B cell (primary cell): ENCODE results near the gene SMIM20. TPM values are rescaled to one million over a fixed set of nuclear protein-coding genes. Genes with fewer than 3 reads are reported as not detected.
A peak's percentile ranks its signal among the peaks of the same experiment; 100 is the strongest.

ENCODE experiments used
- ATAC-seq: fragments of 200-7000 bp; cut with Tn5 transposase; one replicate; pipeline ENCODE4 v1.10.0; 2021; ENCODE audit warnings: low read depth, mild to moderate bottlenecking, moderate number of reproducible peaks, moderate library complexity
- CTCF ChIA-PET: fragments of 350-600 bp; sonication (Branson Sonifier 250); formaldehyde crosslinking; loops from one replicate; lab custom pipeline; 2021; ENCODE audit warnings: antibody characterized with exemption, inconsistent platforms; lab: Charles Lee
- POLR2A ChIA-PET: fragments of 350-600 bp; sonication (Branson Sonifier 250); formaldehyde crosslinking; loops from one replicate; lab custom pipeline; 2021; ENCODE audit warnings: antibody characterized with exemption; lab: Charles Lee
- DNase-seq: peaks from one replicate; pipeline ENCODE4 v3.0.0; 2013
- H2AFZ ChIP-seq: 2 replicates; pipeline ENCODE4 v1.6.1; 2012; ENCODE audit warnings: mild to moderate bottlenecking, low read depth, low read length; ENCODE audit not compliant: insufficient read depth, poor library complexity, severe bottlenecking
- H3K27ac ChIP-seq, 2 donors: 1 replicate in 1 of 2; 2 replicates in 1 of 2; pipeline ENCODE4 v1.5.1; 2012 to 2013; ENCODE audit warnings: low read length in 2 of 2, mild to moderate bottlenecking in 2 of 2, moderate library complexity in 1 of 2
- H3K27me3 ChIP-seq, 4 experiments: fragments of 200-600 bp in 1 of 4; sonication (generic) in 1 of 4; replicated peaks in 1 of 4; 1 replicate in 2 of 4; 2 replicates in 2 of 4; pipeline versions ENCODE4 v1.6.1 to v1.7.0; 2013 to 2016; ENCODE audit warnings: low read length in 3 of 4, mild to moderate bottlenecking in 2 of 4, mixed read lengths in 1 of 4, moderate library complexity in 1 of 4; ENCODE audit not compliant: insufficient read depth in 4 of 4, control insufficient read depth in 3 of 4; ENCODE audit errors: control extremely low read depth in 1 of 4
- H3K36me3 ChIP-seq, 2 experiments: replicated peaks in 1 of 2; 1 replicate in 1 of 2; 2 replicates in 1 of 2; pipeline versions ENCODE4 v1.6.1 to v1.7.1; 2013; ENCODE audit warnings: low read length in 1 of 2; ENCODE audit not compliant: insufficient read depth in 2 of 2, control insufficient read depth in 1 of 2; ENCODE audit errors: control extremely low read depth in 1 of 2, extremely low read depth in 1 of 2
- H3K4me1 ChIP-seq, 2 donors: fragments of 200-600 bp in 1 of 2; sonication (generic) in 1 of 2; 1 replicate in 1 of 2; 2 replicates in 1 of 2; pipeline versions ENCODE4 v1.5.1 to v1.6.1; 2013 to 2017; ENCODE audit warnings: low read length in 2 of 2; ENCODE audit not compliant: control insufficient read depth in 2 of 2, insufficient read depth in 2 of 2
- H3K4me2 ChIP-seq: replicated peaks from 2 replicates; pipeline ENCODE3; 2012; ENCODE audit warnings: mild to moderate bottlenecking, low read depth, low read length; ENCODE audit not compliant: poor library complexity, severe bottlenecking
- H3K4me3 ChIP-seq, 5 experiments: fragments of 200-600 bp in 1 of 5; sonication (generic) in 1 of 5; 1 replicate in 3 of 5; 2 replicates in 2 of 5; pipeline versions ENCODE4 v1.5.1 to v1.7.0; 2011 to 2016; ENCODE audit warnings: low read length in 4 of 5, mild to moderate bottlenecking in 4 of 5, low read depth in 2 of 5, control low read depth in 1 of 5, moderate library complexity in 1 of 5; ENCODE audit not compliant: insufficient read depth in 1 of 5; ENCODE audit errors: control extremely low read depth in 1 of 5, extremely low read depth in 1 of 5
- H3K79me2 ChIP-seq: fragments of 200-600 bp; sonication (generic); one replicate; pipeline ENCODE4 v1.6.0; 2016; ENCODE audit warnings: low read length; ENCODE audit not compliant: control insufficient read depth, insufficient read depth
- H3K9ac ChIP-seq: fragments of 200-600 bp; sonication (generic); 2 replicates; pipeline ENCODE4 v1.6.1; 2017; ENCODE audit warnings: mild to moderate bottlenecking, low read length, moderate library complexity
- H3K9me3 ChIP-seq, 3 donors: one replicate each; pipeline versions ENCODE4 v1.6.1 to v1.7.1; 2013; ENCODE audit warnings: low read length in 2 of 3; ENCODE audit not compliant: control insufficient read depth in 2 of 3, insufficient read depth in 1 of 3; ENCODE audit errors: control extremely low read depth in 1 of 3
- H4K20me1 ChIP-seq: 2 replicates; pipeline ENCODE4 v1.6.0; 2012; ENCODE audit warnings: mild to moderate bottlenecking, low read length; ENCODE audit not compliant: insufficient read depth, control insufficient read depth, poor library complexity, severe bottlenecking
- H3K27ac Mint-ChIP-seq: one replicate; pipeline ENCODE4 v1.8.0; 2021; ENCODE audit warnings: mixed read lengths
- H3K27me3 Mint-ChIP-seq: one replicate; pipeline ENCODE4 v1.8.0; 2021; ENCODE audit warnings: mixed read lengths
- H3K4me1 Mint-ChIP-seq: one replicate; pipeline ENCODE4 v1.8.0; 2021; ENCODE audit warnings: mixed read lengths
- H3K4me3 Mint-ChIP-seq: one replicate; pipeline ENCODE4 v1.8.0; 2021; ENCODE audit warnings: mixed read lengths
- H3K9me3 Mint-ChIP-seq: one replicate; pipeline ENCODE4 v1.8.0; 2022; ENCODE audit warnings: mixed read lengths; ENCODE audit not compliant: insufficient read depth
- CTCF ChIP-seq: fragments of 200-600 bp; IDR thresholded peaks from one replicate; pipeline ENCODE4 v1.8.0; 2022; ENCODE audit warnings: antibody characterized with exemption, mild to moderate bottlenecking
- EZH2 ChIP-seq: IDR thresholded peaks from 2 replicates; pipeline ENCODE4 v1.6.1; 2012; ENCODE audit warnings: borderline replicate concordance, low read depth, mild to moderate bottlenecking, moderate library complexity, low read length; ENCODE audit not compliant: insufficient read depth, poor library complexity, severe bottlenecking
- WGBS: methylation state at CpG from one replicate; pipeline ENCODE4 v1.1.5; 2013; ENCODE audit warnings: missing lambda C conversion rate; ENCODE audit not compliant: insufficient coverage; 5-methylcytosine and 5-hydroxymethylcytosine counted together
- intact Hi-C: fragments of 100-400 bp; cut with micrococcal nuclease; formaldehyde crosslinking; loops from one replicate; pipeline ENCODE4 v1.10.0; 2022
- polyA plus RNA-seq: library from polyadenylated mRNA; depleted of rRNA; stranded (reverse); fragments of >200 nt; gene quantifications from 2 replicates; pipeline ENCODE4 v1.2.3, GENCODE V29; 2012
- total RNA-seq, 2 donors: library from RNA; stranded (reverse); fragments of 120-200 nt in 1 of 2; gene quantifications; 1 replicate in 1 of 2; 2 replicates in 1 of 2; pipeline versions ENCODE4 v1.2.3 to v1.2.4, GENCODE V29; 2013 to 2022

The SMIM20 gene
- total and polyA plus RNA-seq, 2 donors (not counting 1 experiment from before 2014, with no cell fraction given), result 12.6 to 20.2 TPM

- Histone ChIP-seq H3K27me3 (no peaks in the 10 kb centered on the region), H3K9ac (no peak overlapping the region), H3K4me2 (no peak overlapping the region), H3K4me1 (peaks cover 5 to 7% of the 10 kb centered on the region in 2 donors), H2AFZ (no peak overlapping the region), H3K4me3 (no peak overlapping the region), H3K79me2 (no peaks in the 10 kb centered on the region), H3K27ac (no peak overlapping the region), H3K9me3 (peaks cover 0 to 1% (median 0%) of the 10 kb centered on the region in 3 donors), H3K36me3 (no peaks in the 10 kb centered on the region), H4K20me1 (no peaks in the 10 kb centered on the region)
- POLR2A ChIA-PET, result no interaction called here
- CTCF ChIA-PET, result no interaction called here
- peaks cover 7% of the 10 kb centered on the region for H3K27me3 Mint-ChIP-seq
- peaks cover 24% of the 10 kb centered on the region for H3K4me1 Mint-ChIP-seq
- WGBS, result 100% methylated on average over 1 of the region's 1 CpG
- TF ChIP-seq EZH2 (no peak), CTCF (no peak)
- intact Hi-C loops, result no loop called here
- peak overlapping the region; percentile 17 for H3K4me3 Mint-ChIP-seq
- DNase-seq, result no peak
- ATAC-seq, result no peak
- peaks cover 3% of the 10 kb centered on the region for H3K9me3 Mint-ChIP-seq
- no peak overlapping the region for H3K27ac Mint-ChIP-seq
Measured at GRCh38 chr4:25937801-25938200, 23.8 kb downstream of the SMIM20 start.

GRCh38 chr4:25938366-25938765 lies 24.3 kb downstream of the SMIM20 start:
- peak overlapping the region; percentile 17 for H3K9ac ChIP-seq
- Mint-ChIP-seq H3K4me3 (peak overlapping the region; percentile 17), H3K4me1 (peaks cover 24% of the 10 kb centered on the region), H3K9me3 (peaks cover 3% of the 10 kb centered on the region), H3K27me3 (peaks cover 7% of the 10 kb centered on the region), H3K27ac (no peak overlapping the region)
- peaks cover 5 to 7% of the 10 kb centered on the region in 2 donors for H3K4me1 ChIP-seq
- H3K27ac ChIP-seq, result no peak overlapping the region
- TF ChIP-seq EZH2 (no peak), CTCF (no peak)
- peaks cover 0 to 1% (median 0%) of the 10 kb centered on the region in 3 donors for H3K9me3 ChIP-seq
- POLR2A ChIA-PET, result no interaction called here
- ATAC-seq (no peak), DNase-seq (no peak)
- intact Hi-C loops, result no loop called here
- H3K79me2 ChIP-seq, result no peaks in the 10 kb centered on the region
- H2AFZ ChIP-seq, result peak overlapping the region; percentile 38
- H3K36me3 ChIP-seq, result no peaks in the 10 kb centered on the region
- H3K4me3 ChIP-seq, result peak overlapping the region in 1 of 5 experiments; percentile 8
- 64% methylated on average over 5 of the region's 6 CpGs for WGBS
- CTCF ChIA-PET, result no interaction called here
- peak overlapping the region; percentile 36 for H3K4me2 ChIP-seq
- H4K20me1 ChIP-seq, result no peaks in the 10 kb centered on the region
- no peaks in the 10 kb centered on the region for H3K27me3 ChIP-seq
